Astrocyte (in vitro differentiated cells and primary cell): ENCODE data around the gene CCNK. TPM values are rescaled to one million over a fixed set of nuclear protein-coding genes. Genes with fewer than 3 reads are reported as not detected.
A peak's percentile ranks its signal among the peaks of the same experiment; 100 is the strongest.

Experiments used
- DNase-seq: peaks from one replicate; pipeline ENCODE4 v3.0.0-alpha.2; 2010; ENCODE audit warnings: low read depth
- FAIRE-seq: peaks from 2 replicates; lab custom pipeline; 2011; peaks lifted over from hg19 to GRCh38; lab: Jason Lieb, UNC
- H2AFZ ChIP-seq: 2 replicates; pipeline ENCODE4 v1.6.0; 2012; ENCODE audit warnings: low read depth, low read length, inconsistent platforms
- H3K27ac ChIP-seq: 2 replicates; pipeline ENCODE4 v1.5.1; 2011; ENCODE audit warnings: low read depth, low read length, inconsistent platforms
- H3K27me3 ChIP-seq: 2 replicates; pipeline ENCODE4 v1.6.0; 2011; ENCODE audit warnings: low read length, inconsistent platforms; ENCODE audit not compliant: insufficient read depth
- H3K36me3 ChIP-seq: 2 replicates; pipeline ENCODE4 v1.5.1; 2011; ENCODE audit warnings: low read length, inconsistent platforms; ENCODE audit not compliant: insufficient read depth
- H3K4me1 ChIP-seq: 2 replicates; pipeline ENCODE4 v1.5.1; 2011; ENCODE audit warnings: low read length, inconsistent platforms; ENCODE audit not compliant: insufficient read depth
- H3K4me2 ChIP-seq: 2 replicates; pipeline ENCODE4 v1.6.0; 2012; ENCODE audit warnings: low read length, inconsistent platforms
- H3K4me3 ChIP-seq: 2 replicates; pipeline ENCODE4 v1.5.1; 2011; ENCODE audit warnings: low read depth, mild to moderate bottlenecking, low read length, inconsistent platforms; ENCODE audit not compliant: insufficient read depth
- H3K79me2 ChIP-seq: 2 replicates; pipeline ENCODE4 v1.6.0; 2012; ENCODE audit warnings: mild to moderate bottlenecking, low read length, inconsistent platforms; ENCODE audit not compliant: insufficient read depth
- H3K9ac ChIP-seq: 2 replicates; pipeline ENCODE4 v1.6.0; 2012; ENCODE audit warnings: mild to moderate bottlenecking, low read length, inconsistent platforms
- H3K9me3 ChIP-seq: 2 replicates; pipeline ENCODE4 v1.5.1; 2012; ENCODE audit warnings: low read depth, mild to moderate bottlenecking, low read length, inconsistent platforms; ENCODE audit not compliant: insufficient read depth
- H4K20me1 ChIP-seq: 2 replicates; pipeline ENCODE4 v1.6.0; 2012; ENCODE audit warnings: low read length, inconsistent platforms; ENCODE audit not compliant: insufficient read depth
- H3K27ac Mint-ChIP-seq: one replicate; pipeline ENCODE4 v1.8.0; 2021; ENCODE audit warnings: mild to moderate bottlenecking, mixed read lengths; ENCODE audit not compliant: unreplicated experiment
- H3K27me3 Mint-ChIP-seq: one replicate; pipeline ENCODE4 v1.8.0; 2021; ENCODE audit warnings: low read depth, mixed read lengths; ENCODE audit not compliant: unreplicated experiment
- H3K36me3 Mint-ChIP-seq: one replicate; pipeline ENCODE4 v1.8.0; 2021; ENCODE audit warnings: low read depth, mixed read lengths; ENCODE audit not compliant: unreplicated experiment
- H3K4me1 Mint-ChIP-seq: one replicate; pipeline ENCODE4 v1.8.0; 2021; ENCODE audit warnings: low read depth, mixed read lengths; ENCODE audit not compliant: unreplicated experiment
- H3K4me3 Mint-ChIP-seq: one replicate; pipeline ENCODE4 v1.8.0; 2021; ENCODE audit warnings: mild to moderate bottlenecking, moderate library complexity, mixed read lengths; ENCODE audit not compliant: unreplicated experiment
- H3K9me3 Mint-ChIP-seq: one replicate; pipeline ENCODE4 v1.8.0; 2021; ENCODE audit warnings: mild to moderate bottlenecking, mixed read lengths; ENCODE audit not compliant: unreplicated experiment
- EZH2 ChIP-seq: IDR thresholded peaks from 2 replicates; pipeline ENCODE4 v1.6.1; 2012; ENCODE audit warnings: mild to moderate bottlenecking, low read length, inconsistent platforms; ENCODE audit not compliant: insufficient read depth
- total RNA-seq: library from RNA; stranded (reverse); gene quantifications from 2 replicates; pipeline ENCODE4 v1.2.1, GENCODE V29; 2021
- TF ChIP-seq, protein P1 (sequence below): IDR thresholded peaks from 2 replicates; pipeline ENCODE4 v1.5.1; 2011; ENCODE audit warnings: low read depth, mild to moderate bottlenecking, inconsistent platforms, low read length, moderate library complexity; ENCODE audit not compliant: insufficient read depth

Gene CCNK
- total RNA-seq, 1 donor from 2014 or later, result 121 TPM

DNA sequence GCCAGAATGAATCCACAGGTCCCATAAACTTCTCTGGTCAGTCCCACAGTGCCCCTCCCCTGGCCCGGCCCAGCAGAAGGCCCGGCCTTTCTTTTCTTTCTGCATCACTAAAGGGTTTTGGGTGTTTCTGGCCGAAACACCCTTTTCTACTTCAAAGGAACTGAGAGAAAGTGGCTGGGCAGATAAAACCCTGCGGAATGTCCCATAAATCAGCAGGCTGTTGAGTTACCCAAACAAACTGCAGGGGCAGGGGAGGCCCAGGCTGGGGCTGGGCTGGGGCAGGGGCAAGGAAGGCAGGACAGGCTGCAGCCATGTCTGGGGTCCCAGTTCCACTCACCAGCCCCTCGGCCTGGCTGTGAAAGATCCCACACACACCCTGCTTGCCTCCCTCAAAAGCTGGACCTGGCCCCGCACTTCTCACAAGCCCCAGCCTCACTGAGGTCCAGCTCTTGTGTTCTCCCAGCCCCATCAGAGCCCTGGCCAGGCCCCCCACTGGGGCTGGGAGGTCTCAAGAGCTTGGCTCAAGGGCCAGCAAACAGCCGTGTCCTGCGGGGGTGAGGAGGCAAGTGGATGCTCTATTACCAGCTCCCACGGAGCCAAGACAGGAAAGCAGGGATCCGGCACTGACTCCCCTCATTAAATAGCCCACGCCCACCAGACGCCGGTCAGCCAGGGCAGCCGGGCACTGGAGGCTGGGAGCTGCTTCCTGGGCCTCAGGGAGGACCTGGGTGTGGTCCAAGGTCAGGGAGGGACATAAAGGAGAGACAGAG is 41.9 kb downstream of the CCNK start:
- no peak for FAIRE-seq

DNA sequence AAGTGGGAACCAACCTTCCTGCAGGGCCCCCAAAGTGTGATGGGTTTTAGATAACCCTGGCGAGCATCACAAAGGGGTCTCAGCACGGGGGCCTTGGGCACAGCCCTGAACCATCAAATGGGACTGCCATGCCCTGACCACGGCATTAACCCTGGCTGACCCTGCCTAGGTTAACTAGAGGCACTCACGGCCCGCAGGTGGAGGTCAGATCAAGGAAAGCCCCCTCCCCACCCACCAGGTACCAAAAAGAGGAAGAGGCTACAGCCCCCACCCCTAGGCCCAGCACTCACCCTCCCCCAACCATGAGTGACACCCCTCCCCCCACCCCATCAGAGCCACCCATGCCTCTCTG is 42.5 kb downstream of the CCNK start:
- peak overlapping the region; percentile 14 for H3K27ac ChIP-seq
- peaks cover 9% of the 10 kb centered on the region for H3K4me1 Mint-ChIP-seq

More for the DNA sequence above, 41.9 kb downstream of the CCNK start:
- H3K4me1 ChIP-seq, result peaks cover 32% of the 10 kb centered on the region
- H4K20me1 ChIP-seq, result no peaks in the 10 kb centered on the region
- no peaks in the 10 kb centered on the region for H3K36me3 ChIP-seq
- peak overlapping the region; percentile 63 for H3K9ac ChIP-seq
- H3K9me3 Mint-ChIP-seq, result no peaks in the 10 kb centered on the region
- peak overlapping the region; percentile 61 for H3K4me2 ChIP-seq
- no peaks in the 10 kb centered on the region for H3K27me3 ChIP-seq
- H3K4me3 Mint-ChIP-seq, result no peak overlapping the region
- H3K27me3 Mint-ChIP-seq, result no peaks in the 10 kb centered on the region
- peak overlapping the region; percentile 40 for H3K27ac ChIP-seq
- peaks cover 10% of the 10 kb centered on the region for H3K79me2 ChIP-seq
- H3K9me3 ChIP-seq, result no peaks in the 10 kb centered on the region
- no peak for TF ChIP-seq EZH2
- TF ChIP-seq, protein P1, sequence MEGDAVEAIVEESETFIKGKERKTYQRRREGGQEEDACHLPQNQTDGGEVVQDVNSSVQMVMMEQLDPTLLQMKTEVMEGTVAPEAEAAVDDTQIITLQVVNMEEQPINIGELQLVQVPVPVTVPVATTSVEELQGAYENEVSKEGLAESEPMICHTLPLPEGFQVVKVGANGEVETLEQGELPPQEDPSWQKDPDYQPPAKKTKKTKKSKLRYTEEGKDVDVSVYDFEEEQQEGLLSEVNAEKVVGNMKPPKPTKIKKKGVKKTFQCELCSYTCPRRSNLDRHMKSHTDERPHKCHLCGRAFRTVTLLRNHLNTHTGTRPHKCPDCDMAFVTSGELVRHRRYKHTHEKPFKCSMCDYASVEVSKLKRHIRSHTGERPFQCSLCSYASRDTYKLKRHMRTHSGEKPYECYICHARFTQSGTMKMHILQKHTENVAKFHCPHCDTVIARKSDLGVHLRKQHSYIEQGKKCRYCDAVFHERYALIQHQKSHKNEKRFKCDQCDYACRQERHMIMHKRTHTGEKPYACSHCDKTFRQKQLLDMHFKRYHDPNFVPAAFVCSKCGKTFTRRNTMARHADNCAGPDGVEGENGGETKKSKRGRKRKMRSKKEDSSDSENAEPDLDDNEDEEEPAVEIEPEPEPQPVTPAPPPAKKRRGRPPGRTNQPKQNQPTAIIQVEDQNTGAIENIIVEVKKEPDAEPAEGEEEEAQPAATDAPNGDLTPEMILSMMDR, result no peak
- H2AFZ ChIP-seq, result peak overlapping the region; percentile 45
- H3K4me3 ChIP-seq, result no peak overlapping the region
- no peaks in the 10 kb centered on the region for H3K36me3 Mint-ChIP-seq
- DNase-seq, result peak; percentile 36
- no peak overlapping the region for H3K27ac Mint-ChIP-seq
- peaks cover 9% of the 10 kb centered on the region for H3K4me1 Mint-ChIP-seq

More for the DNA sequence above, 42.5 kb downstream of the CCNK start:
- FAIRE-seq (no peak), DNase-seq (no peak)
- Mint-ChIP-seq H3K4me3 (no peak overlapping the region), H3K27ac (no peak overlapping the region), H3K27me3 (no peaks in the 10 kb centered on the region), H3K36me3 (no peaks in the 10 kb centered on the region), H3K9me3 (no peaks in the 10 kb centered on the region)
- Histone ChIP-seq H3K4me3 (no peak overlapping the region), H3K9ac (peak overlapping the region; percentile 63), H3K9me3 (no peaks in the 10 kb centered on the region), H3K27me3 (no peaks in the 10 kb centered on the region), H4K20me1 (no peaks in the 10 kb centered on the region), H2AFZ (peak overlapping the region; percentile 45), H3K4me1 (peaks cover 32% of the 10 kb centered on the region), H3K4me2 (peak overlapping the region; percentile 61), H3K79me2 (peaks cover 9% of the 10 kb centered on the region), H3K36me3 (no peaks in the 10 kb centered on the region)
- TF ChIP-seq, protein P1, result no peak
- TF ChIP-seq EZH2, result no peak
